HUDEP-2 (cell line): ENCODE data around the gene OR2F2.

Source experiments
- DNase-seq, 76 experiments: peaks; one replicate each; lab custom pipeline; 2025; ENCODE audit not compliant: unreplicated experiment in 76 of 76; lab: John Stamatoyannopoulos, UW

Gene OR2F2, protein sequence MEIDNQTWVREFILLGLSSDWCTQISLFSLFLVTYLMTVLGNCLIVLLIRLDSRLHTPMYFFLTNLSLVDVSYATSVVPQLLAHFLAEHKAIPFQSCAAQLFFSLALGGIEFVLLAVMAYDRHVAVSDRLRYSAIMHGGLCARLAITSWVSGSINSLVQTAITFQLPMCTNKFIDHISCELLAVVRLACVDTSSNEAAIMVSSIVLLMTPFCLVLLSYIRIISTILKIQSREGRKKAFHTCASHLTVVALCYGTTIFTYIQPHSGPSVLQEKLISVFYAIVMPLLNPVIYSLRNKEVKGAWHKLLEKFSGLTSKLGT

DNA sequence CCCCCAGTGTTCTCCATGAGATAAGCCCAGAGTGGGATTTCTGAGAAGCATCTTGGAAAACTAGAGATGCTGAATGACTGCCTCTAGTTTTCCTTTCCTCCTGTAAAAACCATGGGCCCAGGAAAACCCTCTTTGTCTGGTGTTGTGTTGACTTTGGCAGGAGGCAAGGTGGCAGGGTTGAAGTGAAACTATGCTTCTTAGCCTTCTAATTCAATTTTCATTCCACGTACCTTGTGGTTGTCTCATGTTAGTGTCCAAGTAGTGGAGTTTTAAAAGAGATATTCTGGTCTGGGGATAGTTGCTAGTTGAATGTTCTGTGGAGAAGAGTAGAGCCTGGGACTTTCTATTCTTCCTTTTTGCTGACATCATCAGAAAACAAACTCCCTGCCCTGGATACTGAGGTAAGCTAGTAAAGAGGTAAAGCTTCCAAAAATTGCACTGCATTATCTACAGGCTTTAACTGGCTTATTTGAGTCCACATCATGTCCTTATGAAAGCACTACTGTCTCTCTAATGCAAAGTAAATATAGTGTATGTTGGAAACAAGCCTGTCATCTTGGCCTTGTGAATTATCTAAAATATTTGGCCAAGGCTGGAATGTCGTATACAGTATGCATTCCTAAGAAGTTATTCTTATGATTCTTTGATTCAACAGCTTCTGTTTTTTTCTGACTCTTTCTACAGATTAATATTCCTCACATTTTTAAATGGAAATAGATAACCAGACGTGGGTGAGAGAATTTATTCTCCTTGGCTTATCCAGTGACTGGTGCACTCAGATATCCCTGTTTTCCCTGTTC lies at the start of gene OR2F2:
Gene OR2F2 (plus strand): TSS at position 708 of the 800 bp plus-strand sequence. CDS start 0 bp downstream, at position 708.
- DNase-seq: no peak

DNA sequence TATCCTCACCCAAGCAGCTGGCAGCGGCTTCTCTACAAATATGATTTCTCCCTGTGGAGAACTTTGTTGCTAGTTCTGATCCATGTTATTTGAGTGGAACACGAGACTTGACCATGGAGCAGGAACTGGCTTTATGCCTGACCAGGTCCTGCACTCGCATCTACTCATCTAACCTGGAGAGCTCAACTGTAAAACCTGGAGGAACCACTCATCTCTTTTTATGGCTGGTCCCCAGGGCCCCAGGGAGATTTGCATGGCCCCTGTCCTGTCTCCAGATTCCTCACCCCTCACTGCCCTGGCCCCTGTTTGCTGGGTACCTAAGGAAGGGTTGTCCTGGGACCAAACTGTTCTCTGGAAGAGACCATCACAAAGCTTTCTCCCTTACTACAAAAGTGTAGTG lies 49.1 kb upstream of the OR2F2 start:
- no peak for DNase-seq

DNA sequence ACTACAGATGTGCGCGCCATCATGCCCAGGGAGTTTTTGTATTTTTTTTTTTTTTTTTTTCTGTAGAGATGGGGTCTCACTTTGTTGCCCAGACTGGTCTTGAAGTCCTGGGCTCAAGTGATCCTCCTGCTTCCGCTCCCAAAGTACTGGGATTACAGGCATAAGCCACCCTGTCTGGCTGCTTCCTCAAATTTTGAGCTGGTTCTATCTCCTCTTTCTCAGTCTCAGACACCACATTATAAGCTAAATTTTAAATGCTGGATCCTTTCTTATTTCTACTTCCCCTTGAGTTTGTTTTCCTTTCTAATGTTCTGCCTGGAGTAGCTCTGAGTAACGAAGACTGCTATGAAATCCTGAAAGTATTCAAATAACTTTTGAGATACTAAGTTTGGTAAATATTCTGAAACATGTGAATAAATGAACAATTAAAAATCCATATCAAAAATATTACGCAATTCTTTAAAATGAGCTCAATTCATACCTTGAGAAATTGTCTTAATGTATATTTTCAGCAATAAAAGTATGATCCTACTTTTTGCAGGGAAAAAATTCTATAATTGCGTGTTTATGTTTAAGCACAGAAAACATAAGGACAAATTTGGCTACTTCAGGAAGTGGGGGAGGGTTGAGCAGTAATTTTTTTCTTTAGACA lies 48.1 kb upstream of the OR2F2 start:
- DNase-seq: no peak

DNA sequence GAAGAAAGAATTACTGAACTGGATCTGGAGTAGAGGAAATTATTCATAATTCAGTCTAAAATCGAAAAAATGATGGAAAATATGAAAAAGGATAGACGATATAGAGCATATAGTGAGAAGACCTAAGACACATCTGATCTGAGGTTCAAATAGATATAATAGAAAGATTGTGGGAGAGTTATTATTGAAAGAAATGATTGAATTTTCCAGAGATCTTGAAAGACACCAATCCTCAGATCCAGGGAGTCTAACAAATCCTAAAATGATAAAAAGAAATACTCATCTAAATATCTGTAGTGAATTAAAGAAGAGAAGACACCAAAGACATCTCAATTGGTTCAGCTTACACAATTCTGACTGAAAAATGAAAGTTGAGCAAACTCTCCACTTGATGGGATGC lies 46.0 kb upstream of the OR2F2 start:
- no peak for DNase-seq

DNA sequence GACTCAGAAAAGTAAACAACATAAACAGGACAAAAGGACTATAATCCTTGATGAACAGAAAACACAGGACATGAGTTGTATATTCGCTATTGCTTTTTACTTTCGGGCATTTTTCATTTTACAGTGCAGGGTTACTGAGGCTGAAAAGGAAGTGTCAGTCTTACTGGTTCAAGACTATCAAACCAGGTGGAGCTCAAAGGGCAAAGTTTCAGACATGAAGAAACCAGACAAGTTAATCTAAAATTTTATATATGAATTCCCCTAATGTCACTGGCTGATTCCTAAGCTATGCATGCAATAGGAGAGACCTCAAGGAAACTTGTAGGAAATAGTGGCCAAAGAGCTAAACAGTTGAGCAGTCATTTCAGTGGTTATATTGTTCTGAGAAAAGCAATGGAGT lies 44.5 kb upstream of the OR2F2 start:
- no peak for DNase-seq

DNA sequence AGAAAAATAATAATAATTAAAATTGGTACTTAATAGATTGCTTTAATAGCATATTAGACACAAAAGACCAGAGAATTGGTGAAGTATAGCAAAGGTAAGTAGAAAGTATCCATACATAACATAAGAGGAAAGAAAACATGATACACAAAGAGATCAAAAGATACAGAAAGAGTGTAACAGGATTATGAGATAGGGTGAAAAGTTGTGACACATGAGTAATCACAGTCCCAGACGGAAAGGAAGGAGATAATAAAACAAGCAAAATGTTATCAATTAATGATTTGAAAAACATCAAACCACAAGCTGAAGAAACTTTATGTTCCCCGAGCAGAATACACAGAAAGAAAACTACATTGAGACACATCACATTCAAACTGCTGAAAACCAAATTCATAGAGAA lies 43.6 kb upstream of the OR2F2 start:
- no peak for DNase-seq

DNA sequence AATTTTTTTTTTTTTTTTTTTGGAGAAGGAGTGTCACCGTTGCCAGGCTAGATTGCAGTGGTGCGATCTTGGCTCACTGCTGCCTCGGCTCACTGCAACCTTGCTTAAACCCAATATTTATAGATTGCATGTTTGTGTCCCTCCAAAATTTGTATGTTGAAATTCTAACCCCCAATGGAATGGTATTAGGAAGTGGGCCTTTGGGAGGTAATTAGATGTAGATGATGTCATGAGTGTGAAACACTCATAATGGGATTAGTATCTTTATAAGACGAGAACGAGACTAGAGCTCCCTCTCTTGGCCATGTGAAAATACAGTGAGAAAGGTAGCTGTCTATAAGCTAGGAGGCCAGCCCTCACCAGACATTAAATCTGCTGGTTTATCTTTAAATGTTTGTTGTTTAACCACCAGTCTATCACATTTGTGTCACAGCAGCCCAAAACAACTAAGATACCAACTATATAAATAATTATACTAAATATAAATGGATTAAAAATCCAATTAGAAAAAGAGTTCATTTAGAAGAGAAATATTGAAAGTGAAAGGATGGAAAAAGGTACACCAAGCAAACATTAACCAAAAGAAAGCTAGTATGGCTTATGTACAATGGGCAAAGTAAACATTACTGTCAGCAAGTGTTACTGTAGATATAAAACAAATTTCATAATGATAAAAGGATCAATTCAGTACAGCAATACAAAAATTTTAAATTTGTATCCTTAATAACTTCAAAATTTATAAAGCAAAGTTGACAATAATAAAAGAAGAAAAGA lies 42.3 kb upstream of the OR2F2 start:
- DNase-seq: peak in 34 of 76 experiments; percentile 0 to 52 (median 24)

DNA sequence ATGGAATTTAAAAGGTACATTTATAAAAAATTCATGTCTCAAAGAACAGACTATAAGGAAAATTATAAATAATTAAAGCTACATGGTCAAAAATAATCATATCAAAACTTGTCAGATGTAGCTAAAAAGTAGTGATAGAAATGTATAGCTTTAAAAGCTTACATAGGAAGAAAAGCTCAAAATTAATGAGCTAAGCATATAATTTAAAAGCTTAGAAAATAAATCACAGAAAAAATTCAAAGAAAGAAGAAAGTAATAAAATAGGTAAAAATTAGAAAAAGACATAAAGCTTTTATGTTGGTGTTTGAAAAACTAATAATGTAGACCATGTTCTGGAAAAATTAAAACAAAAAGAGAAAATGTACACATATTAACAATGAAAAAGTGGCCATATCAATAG lies 38.4 kb upstream of the OR2F2 start:
- DNase-seq: no peak

DNA sequence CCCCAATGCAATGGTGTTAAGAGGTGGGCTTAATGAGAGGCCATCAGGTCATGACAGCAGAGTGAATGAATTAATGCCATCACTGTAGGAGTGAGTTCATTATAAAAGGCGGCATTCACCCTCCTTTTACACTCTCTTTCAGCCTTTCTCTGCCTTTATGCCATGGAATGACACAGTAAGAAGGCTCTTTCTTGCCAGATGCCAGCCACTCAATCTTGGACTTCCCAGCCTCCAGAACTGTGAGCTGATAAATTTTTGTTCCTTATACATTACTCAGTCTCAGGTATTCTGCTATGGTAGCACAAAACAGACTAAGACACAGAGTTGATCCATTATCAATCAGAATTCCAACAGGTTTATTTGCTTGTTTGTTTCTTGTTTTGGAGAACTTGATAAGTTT lies 36.2 kb upstream of the OR2F2 start:
- DNase-seq: no peak

DNA sequence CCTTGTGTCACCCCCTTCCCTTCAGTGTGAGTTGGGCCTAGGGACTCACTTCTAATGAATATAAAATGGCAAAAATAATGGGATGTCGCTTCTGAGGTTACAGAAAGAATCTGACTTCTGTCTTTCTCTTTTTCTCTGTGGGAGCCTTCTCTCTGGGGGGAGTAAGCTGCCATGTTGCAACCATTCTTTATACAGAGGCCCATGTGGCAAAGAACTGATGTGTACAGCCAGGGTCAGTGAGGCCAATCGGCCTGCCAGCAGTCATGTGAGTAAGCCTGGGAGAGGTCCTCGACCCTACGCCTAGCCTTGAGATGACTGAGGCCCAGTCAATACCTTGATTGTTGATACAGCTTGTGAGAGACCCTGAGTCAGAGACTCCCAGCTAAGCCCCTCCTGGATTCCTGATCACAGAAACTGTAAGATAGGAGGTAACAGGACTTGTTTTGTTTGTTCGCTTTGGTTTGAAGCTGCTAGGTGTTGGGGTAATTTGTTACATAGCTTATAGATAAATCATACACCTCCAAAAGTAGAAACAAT lies 34.7 kb upstream of the OR2F2 start:
- no peak for DNase-seq

DNA sequence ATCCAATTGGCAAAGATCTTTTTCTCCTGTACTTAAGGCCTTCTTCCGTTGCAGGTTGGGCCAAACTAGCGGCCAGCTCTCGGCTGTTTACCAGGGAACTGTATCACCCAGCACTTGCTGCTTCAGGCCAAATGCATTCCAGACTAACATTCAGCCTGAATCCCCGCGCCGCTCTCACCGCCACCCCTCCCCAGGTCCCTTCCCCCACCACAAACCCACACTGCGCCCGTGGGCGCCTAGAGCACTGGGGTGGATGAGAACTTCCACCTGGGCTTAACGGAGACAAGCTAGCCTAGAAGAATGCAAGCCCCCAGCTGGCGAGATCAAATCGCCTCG lies 33.7 kb upstream of the OR2F2 start:
- DNase-seq: peak in 3 of 76 experiments; percentile 27 to 57 (median 49)

DNA sequence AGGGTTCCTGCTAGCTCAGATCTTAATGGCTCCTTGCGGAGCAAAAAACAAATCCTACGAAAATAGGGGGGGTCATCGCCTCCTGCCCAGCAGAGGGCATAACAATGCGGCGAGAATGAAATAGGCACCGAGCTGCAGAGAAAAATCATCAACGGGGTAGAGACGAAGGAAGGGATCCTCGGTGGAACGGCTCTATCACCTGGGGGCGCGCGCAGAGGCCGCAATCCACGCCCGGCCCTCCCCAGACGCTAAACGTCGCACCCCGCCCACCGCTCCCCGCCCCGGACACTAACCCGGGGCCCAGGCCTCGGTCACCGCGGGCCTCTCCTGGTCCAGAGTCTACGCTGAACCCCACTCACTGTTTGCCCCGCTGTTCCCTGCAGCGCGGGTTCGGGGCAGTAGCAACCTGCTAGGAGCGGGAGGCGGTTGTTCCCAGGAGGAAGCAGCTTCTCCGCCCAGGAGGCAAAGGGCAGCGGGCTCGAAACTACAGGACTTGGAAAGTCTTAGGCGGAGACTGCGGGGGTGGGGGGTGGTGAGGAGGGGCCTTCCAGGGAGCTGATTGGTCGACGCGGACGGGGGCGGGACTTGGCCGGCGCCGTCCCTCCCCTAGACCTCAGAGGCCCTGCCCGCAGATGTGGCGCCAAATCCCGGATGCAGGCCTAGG lies 33.2 kb upstream of the OR2F2 start, which contains the start of gene TCAF1:
Gene TCAF1 (minus strand): TSS at position 509 of the 664 bp plus-strand sequence. CDS start 25,568 bp downstream, outside the sequence.
- peak in 74 of 76 experiments; percentile 13 to 92 (median 80) for DNase-seq

DNA sequence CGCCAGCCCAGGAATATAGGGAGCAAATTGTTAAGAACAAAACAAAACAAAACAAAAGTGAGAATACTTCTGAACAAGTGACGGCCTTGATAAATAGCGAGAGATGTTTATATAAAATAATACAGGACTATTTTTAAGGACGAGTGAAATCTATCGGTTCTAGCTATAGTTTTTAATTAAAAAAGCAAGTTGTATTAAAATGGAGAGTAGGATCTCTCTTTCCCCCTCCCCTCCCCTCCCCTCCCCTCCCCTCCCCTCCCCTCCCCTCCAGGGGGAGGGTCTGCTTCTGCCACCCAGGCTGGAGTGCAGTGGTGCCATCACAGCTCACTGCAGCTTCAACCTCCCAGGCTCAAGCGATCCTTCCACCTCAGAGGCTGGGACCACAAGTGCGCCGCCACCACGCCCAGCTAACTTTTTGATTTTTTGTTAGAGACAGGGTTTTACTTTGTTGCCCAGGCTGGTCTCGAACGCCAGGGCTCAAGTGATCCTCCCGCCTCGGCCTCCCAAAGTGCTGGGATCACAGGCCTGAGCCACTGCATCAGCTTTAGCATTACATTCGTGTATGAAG lies 32.6 kb upstream of the OR2F2 start:
- no peak for DNase-seq

DNA sequence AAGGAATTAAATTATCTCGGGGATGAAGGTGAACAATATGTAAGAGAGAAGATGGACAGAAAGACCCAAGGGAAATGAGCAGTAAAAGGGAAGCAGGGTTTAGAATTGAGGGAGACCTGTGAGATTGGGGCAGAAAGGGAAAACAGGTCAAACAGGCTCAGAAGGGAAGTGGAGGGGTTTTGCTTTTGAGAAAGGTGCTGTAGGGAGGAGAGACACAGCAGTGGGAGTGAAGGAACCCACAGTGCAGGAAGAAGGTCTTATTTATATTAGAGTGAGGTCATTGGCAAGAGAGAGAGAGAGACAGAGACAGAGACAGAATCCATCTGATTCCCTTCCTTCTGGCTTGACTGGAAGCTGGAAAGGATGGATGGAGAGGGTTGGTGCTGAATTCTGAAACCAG lies 29.5 kb upstream of the OR2F2 start:
- DNase-seq: no peak

DNA sequence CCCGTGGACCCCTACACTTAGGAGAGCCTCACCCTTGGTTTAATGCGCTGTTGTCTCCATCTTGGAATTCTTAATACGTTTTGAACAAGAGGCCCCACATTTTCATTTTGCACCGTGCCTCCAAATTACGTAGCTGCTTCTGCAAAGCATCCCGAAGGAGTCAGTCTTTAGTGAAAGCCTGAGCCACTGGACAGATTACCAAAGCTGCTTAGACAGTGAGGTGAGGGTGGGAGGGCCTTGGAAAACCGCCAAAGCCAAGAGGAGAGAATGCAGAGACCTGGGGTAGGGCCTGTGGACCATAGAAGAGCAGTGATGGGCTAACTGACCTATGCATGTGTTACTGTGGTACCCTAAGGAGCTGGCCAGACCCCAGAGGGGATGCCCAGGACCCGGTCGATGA lies 28.9 kb upstream of the OR2F2 start:
- no peak for DNase-seq

DNA sequence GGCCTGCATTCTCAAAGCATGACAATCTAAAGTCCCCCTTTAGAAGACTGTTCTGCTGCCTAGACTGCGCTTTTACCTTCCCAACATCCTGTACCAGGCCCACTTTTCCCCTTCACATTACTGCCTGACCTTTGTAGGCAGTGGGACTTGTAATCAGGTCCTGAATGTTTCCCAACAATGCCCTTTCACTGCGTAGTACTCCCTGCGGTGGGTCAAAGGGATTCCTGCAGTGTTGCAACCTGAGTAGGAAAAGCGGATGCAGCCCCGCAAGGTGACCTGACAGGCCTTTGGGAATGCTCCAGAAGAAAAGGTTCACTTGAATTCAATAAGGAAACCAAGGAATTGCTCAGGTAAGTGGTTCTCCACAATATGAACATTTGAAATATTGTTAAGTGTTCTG lies 28.1 kb upstream of the OR2F2 start:
- DNase-seq: no peak

DNA sequence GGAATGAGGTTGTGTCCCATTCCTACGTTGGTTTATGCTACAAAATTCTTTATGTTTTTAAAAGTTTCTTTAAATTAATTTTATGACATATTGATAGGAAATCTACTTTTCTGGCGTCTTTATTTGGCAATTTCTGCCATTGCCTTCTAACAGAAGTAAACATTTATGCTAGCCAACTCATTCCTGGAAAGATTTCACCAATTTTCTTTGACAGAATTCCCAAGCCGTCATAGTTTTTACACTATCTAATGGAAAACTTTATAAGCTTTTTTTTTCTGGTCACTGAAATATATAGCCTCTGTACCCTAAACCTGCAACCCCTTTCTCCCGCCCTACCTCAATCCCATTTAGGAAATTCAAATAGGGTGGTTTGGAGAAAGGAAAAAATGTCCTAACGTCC lies 26.9 kb upstream of the OR2F2 start:
- no peak for DNase-seq

DNA sequence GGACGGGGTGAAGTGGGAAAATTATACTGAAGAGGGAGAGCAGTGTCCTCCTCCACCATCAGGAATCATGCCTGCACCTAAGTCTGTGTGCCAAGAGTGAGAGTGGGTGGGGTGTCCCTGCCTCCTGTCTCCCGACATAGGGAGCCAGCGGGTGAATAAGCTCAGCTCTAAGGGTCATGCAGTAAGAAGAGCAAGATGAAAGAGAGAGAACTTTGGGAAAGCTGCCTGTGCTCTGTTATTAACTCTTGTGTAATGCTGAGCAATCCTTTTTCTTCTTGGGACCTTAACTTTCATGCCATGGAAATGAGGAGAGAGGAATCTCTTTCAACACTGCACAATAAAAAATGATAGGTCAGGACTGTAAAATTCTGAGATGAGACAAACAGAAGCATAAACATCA lies 25.2 kb upstream of the OR2F2 start:
- no peak for DNase-seq

DNA sequence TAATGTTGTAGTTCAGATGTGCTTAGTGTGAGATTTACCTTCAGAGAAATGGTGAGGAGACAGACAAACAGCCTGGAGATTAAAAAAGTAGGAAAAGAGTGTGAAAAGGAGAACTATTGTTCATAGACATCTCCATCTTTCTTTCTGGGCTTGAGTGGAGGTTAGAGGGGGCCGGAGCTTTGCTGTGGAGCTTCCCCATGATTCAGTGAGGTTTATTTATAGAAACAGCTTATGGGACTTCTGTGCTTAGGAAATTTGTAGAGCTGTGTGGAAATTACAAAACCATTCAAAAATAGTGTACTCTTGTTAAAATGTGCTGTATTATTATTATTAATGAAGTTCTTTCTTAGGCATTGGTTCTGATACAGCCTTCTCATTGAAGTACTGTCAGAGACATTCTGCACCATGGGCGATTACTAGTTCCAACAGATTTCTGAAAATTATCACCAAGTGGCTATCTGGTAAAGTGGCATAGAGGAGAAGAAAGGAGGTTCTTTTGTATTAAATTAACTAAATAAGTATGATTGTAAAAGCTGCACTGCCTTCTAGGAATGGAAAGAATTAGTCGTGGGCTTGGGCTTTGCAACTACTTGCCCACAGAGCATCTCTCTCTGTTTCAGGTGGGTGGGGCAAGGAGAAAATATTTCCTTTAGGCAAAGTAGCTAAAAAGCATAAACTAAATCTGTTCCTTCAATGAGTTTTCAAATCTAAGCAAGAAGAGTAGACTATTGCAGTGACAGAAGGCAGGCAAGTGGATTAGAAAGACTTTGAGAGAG lies 24.4 kb upstream of the OR2F2 start:
- DNase-seq: no peak
